H1 (cell line): ENCODE data around the gene FCRL6. TPM values are rescaled to one million over a fixed set of nuclear protein-coding genes. Genes with fewer than 3 reads are reported as not detected.

Experiments
- NANOG ChIP-seq: IDR thresholded peaks from 2 replicates; pipeline ENCODE4 v1.6.1; 2011; ENCODE audit warnings: low read length, low read depth, mild to moderate bottlenecking, inconsistent platforms; ENCODE audit not compliant: insufficient read depth, poor library complexity, severe bottlenecking
- polyA plus RNA-seq, 7 experiments: library from polyadenylated mRNA; depleted of rRNA in 3 of 7; stranded (reverse) in 5 of 7; unstranded in 2 of 7; fragments of >200 nt in 5 of 7; fragments of 200-250 nt in 2 of 7; gene quantifications; 1 replicate in 5 of 7; 2 replicates in 1 of 7; 4 replicates in 1 of 7; pipeline versions ENCODE4 v1.2.1 to v1.2.3, GENCODE V29; 2011 to 2013; ENCODE audit warnings: missing spikeins in 2 of 7, mixed read lengths in 2 of 7
- total RNA-seq: library from RNA; stranded (reverse); fragmentation: NEBNext Ultra II Directional; extraction: Animal tissue kit (Norgen Biotek cat#: 25700); gene quantifications from 2 replicates; pipeline ENCODE4 v1.2.1, GENCODE V29; 2021
- TF ChIP-seq, protein P1 (sequence below): fragments of 300-600 bp; sonication (generic); IDR thresholded peaks from 2 replicates; pipeline ENCODE4 v1.7.1; 2012; ENCODE audit warnings: low read length, moderate library complexity, mild to moderate bottlenecking, inconsistent platforms; ENCODE audit not compliant: insufficient replicate concordance

The FCRL6 gene
- total and polyA plus RNA-seq, 2 of the 8 experiments (the other 6 are each of a cell fraction or from before 2014, with no cell fraction given) = not detected

DNA sequence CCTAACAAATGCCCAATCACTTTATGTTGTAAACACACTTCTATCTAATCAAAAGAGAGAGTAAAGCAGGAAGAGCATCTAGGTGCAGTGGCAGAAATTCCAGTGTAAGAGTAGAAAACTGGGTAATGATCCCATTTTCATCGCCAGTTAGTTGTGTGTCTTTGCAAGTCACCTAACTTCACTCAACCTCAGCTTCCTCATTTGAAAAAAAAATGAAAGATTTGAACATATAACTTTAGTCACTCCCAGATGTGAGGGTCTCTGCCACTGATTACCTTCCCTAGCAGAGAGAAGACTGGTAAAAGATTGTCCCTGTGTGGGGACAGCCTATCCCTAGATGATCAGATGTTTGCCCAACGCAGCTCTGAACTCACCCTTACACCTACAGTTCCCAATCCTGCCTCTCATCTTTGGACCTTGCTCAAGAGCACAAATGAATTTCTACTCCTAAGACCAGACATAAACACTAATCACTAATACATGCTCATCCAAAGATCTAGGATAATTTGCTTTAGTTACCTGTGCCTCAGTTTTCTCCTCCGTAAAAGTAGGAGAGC, 46.6 kb upstream of the FCRL6 start (continued):
- TF ChIP-seq, protein P1, sequence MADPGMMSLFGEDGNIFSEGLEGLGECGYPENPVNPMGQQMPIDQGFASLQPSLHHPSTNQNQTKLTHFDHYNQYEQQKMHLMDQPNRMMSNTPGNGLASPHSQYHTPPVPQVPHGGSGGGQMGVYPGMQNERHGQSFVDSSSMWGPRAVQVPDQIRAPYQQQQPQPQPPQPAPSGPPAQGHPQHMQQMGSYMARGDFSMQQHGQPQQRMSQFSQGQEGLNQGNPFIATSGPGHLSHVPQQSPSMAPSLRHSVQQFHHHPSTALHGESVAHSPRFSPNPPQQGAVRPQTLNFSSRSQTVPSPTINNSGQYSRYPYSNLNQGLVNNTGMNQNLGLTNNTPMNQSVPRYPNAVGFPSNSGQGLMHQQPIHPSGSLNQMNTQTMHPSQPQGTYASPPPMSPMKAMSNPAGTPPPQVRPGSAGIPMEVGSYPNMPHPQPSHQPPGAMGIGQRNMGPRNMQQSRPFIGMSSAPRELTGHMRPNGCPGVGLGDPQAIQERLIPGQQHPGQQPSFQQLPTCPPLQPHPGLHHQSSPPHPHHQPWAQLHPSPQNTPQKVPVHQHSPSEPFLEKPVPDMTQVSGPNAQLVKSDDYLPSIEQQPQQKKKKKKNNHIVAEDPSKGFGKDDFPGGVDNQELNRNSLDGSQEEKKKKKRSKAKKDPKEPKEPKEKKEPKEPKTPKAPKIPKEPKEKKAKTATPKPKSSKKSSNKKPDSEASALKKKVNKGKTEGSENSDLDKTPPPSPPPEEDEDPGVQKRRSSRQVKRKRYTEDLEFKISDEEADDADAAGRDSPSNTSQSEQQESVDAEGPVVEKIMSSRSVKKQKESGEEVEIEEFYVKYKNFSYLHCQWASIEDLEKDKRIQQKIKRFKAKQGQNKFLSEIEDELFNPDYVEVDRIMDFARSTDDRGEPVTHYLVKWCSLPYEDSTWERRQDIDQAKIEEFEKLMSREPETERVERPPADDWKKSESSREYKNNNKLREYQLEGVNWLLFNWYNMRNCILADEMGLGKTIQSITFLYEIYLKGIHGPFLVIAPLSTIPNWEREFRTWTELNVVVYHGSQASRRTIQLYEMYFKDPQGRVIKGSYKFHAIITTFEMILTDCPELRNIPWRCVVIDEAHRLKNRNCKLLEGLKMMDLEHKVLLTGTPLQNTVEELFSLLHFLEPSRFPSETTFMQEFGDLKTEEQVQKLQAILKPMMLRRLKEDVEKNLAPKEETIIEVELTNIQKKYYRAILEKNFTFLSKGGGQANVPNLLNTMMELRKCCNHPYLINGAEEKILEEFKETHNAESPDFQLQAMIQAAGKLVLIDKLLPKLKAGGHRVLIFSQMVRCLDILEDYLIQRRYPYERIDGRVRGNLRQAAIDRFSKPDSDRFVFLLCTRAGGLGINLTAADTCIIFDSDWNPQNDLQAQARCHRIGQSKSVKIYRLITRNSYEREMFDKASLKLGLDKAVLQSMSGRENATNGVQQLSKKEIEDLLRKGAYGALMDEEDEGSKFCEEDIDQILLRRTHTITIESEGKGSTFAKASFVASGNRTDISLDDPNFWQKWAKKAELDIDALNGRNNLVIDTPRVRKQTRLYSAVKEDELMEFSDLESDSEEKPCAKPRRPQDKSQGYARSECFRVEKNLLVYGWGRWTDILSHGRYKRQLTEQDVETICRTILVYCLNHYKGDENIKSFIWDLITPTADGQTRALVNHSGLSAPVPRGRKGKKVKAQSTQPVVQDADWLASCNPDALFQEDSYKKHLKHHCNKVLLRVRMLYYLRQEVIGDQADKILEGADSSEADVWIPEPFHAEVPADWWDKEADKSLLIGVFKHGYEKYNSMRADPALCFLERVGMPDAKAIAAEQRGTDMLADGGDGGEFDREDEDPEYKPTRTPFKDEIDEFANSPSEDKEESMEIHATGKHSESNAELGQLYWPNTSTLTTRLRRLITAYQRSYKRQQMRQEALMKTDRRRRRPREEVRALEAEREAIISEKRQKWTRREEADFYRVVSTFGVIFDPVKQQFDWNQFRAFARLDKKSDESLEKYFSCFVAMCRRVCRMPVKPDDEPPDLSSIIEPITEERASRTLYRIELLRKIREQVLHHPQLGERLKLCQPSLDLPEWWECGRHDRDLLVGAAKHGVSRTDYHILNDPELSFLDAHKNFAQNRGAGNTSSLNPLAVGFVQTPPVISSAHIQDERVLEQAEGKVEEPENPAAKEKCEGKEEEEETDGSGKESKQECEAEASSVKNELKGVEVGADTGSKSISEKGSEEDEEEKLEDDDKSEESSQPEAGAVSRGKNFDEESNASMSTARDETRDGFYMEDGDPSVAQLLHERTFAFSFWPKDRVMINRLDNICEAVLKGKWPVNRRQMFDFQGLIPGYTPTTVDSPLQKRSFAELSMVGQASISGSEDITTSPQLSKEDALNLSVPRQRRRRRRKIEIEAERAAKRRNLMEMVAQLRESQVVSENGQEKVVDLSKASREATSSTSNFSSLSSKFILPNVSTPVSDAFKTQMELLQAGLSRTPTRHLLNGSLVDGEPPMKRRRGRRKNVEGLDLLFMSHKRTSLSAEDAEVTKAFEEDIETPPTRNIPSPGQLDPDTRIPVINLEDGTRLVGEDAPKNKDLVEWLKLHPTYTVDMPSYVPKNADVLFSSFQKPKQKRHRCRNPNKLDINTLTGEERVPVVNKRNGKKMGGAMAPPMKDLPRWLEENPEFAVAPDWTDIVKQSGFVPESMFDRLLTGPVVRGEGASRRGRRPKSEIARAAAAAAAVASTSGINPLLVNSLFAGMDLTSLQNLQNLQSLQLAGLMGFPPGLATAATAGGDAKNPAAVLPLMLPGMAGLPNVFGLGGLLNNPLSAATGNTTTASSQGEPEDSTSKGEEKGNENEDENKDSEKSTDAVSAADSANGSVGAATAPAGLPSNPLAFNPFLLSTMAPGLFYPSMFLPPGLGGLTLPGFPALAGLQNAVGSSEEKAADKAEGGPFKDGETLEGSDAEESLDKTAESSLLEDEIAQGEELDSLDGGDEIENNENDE = no peak
- TF ChIP-seq NANOG = no peak
